Breast epithelium (tissue), 3 donors: ENCODE data around the gene SPHK2.

Experiments used
- POLR2A ChIP-seq: fragments of 450-650 bp; IDR thresholded peaks from one replicate; pipeline ENCODE4 v1.6.1; 2016; ENCODE audit warnings: antibody characterized with exemption, mild to moderate bottlenecking, moderate library complexity
- POLR2AphosphoS5 ChIP-seq, 3 donors: sonication (generic); formaldehyde crosslinking; IDR thresholded peaks; one replicate each; pipeline ENCODE4 v1.6.1; 2017; ENCODE audit warnings: antibody characterized with exemption in 3 of 3
- TF ChIP-seq, protein P1 (sequence below), 3 donors: fragments of 450-650 bp; IDR thresholded peaks; one replicate each; pipeline ENCODE4 v1.5.1; 2016 to 2017; ENCODE audit warnings: antibody characterized with exemption in 3 of 3, mild to moderate bottlenecking in 3 of 3, moderate library complexity in 3 of 3

DNA sequence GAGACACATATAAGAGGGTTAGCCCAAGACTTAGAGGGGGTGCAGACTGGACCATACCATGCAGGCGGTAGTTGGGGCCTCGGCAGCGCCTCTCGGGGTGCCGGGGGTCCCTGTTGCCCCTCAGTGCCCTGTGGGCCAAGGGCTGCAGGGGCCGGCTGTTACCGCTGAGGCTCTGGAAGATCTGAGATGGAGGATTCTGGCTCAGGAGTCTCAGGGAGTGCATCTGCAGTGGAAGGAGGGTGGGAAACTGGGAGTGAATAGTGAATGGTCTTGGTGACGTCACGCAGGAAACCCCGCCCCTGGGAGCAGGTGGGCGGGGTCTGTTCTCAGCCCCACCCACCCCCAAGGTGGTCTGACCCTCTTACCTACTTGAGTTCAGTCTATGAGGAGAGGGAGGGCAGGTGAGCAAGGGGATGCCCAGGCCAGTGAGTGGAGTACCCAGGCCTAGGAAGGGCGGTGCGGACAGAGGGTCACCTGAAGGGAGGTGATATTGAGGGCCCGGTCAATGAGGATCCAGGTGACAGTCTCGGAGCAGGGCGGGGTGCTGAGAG lies 19.6 kb downstream of the SPHK2 start:
- TF ChIP-seq, protein P1, sequence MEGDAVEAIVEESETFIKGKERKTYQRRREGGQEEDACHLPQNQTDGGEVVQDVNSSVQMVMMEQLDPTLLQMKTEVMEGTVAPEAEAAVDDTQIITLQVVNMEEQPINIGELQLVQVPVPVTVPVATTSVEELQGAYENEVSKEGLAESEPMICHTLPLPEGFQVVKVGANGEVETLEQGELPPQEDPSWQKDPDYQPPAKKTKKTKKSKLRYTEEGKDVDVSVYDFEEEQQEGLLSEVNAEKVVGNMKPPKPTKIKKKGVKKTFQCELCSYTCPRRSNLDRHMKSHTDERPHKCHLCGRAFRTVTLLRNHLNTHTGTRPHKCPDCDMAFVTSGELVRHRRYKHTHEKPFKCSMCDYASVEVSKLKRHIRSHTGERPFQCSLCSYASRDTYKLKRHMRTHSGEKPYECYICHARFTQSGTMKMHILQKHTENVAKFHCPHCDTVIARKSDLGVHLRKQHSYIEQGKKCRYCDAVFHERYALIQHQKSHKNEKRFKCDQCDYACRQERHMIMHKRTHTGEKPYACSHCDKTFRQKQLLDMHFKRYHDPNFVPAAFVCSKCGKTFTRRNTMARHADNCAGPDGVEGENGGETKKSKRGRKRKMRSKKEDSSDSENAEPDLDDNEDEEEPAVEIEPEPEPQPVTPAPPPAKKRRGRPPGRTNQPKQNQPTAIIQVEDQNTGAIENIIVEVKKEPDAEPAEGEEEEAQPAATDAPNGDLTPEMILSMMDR (IDR thresholded peaks at IDR 0.05): no peak
- TF ChIP-seq POLR2A: no peak
- TF ChIP-seq POLR2AphosphoS5 (IDR thresholded peaks at IDR 0.05): no peak
